IMR-90 (cell line): ENCODE data around the gene CCND1. TPM values are rescaled to one million over a fixed set of nuclear protein-coding genes. Genes with fewer than 3 reads are reported as not detected.
A peak's percentile ranks its signal among the peaks of the same experiment; 100 is the strongest.

Experiments
- ATAC-seq: fragments of 200-7000 bp; cut with Tn5 transposase; 2 replicates; pipeline ENCODE4 v1.9.1; 2020; ENCODE audit warnings: low read depth, mild to moderate bottlenecking, moderate library complexity
- BruUV-seq: library from RNA; stranded (reverse); fragments of 400-500 nt; replicated peaks from 2 replicates; lab custom pipeline; 2021; lab: Mats Ljungman, UMichigan
- CTCF ChIA-PET: fragments of 300-600 bp; formaldehyde crosslinking; extraction: SDS; loops from one replicate; lab custom pipeline; 2021; ENCODE audit warnings: antibody characterized with exemption; lab: Yijun Ruan, JAX
- POLR2A ChIA-PET: fragments of 300-600 bp; sonication (Branson Sonifier 250); formaldehyde crosslinking; loops from one replicate; lab custom pipeline; 2022; ENCODE audit warnings: antibody characterized with exemption; ENCODE audit not compliant: unreplicated experiment; lab: Charles Lee
- DNase-seq: peaks from one replicate; pipeline ENCODE4 v3.0.0; 2013
- H2AFZ ChIP-seq: replicated peaks from 2 replicates; pipeline ENCODE3; 2013; ENCODE audit warnings: low read length, mild to moderate bottlenecking; ENCODE audit not compliant: poor library complexity
- H2AK5ac ChIP-seq: 2 replicates; pipeline ENCODE4 v1.6.1; 2013; ENCODE audit warnings: low read depth, low read length, inconsistent platforms
- H2AK9ac ChIP-seq: replicated peaks from 2 replicates; pipeline ENCODE3; 2013; ENCODE audit warnings: mild to moderate bottlenecking, low read depth, low read length, moderate library complexity; ENCODE audit not compliant: poor library complexity
- H2BK120ac ChIP-seq: 2 replicates; pipeline ENCODE4 v1.6.1; 2013; ENCODE audit warnings: low read depth, low read length, inconsistent platforms
- H2BK15ac ChIP-seq: 3 replicates; pipeline ENCODE4 v1.6.1; 2013; ENCODE audit warnings: low read depth, low read length, inconsistent platforms
- H2BK20ac ChIP-seq: 2 replicates; pipeline ENCODE4 v1.6.1; 2013; ENCODE audit warnings: low read depth, mild to moderate bottlenecking, inconsistent platforms, low read length, moderate library complexity
- H2BK5ac ChIP-seq: 2 replicates; pipeline ENCODE4 v1.6.1; 2013; ENCODE audit warnings: mild to moderate bottlenecking, low read depth, low read length, inconsistent platforms; ENCODE audit not compliant: poor library complexity, severe bottlenecking
- H3K14ac ChIP-seq: replicated peaks from 2 replicates; pipeline ENCODE4 v1.6.1; 2013; ENCODE audit warnings: low read depth, low read length, inconsistent platforms
- H3K18ac ChIP-seq: 2 replicates; pipeline ENCODE4 v1.6.1; 2013; ENCODE audit warnings: low read depth, low read length, control low read depth
- H3K23ac ChIP-seq: 2 replicates; pipeline ENCODE4 v1.6.1; 2013; ENCODE audit warnings: low read depth, low read length, inconsistent platforms
- H3K27ac ChIP-seq: 2 replicates; pipeline ENCODE4 v1.5.1; 2013; ENCODE audit warnings: mild to moderate bottlenecking, control low read depth, low read length; ENCODE audit not compliant: insufficient read depth
- H3K27me3 ChIP-seq: 2 replicates; pipeline ENCODE4 v1.6.1; 2013; ENCODE audit warnings: low read length; ENCODE audit not compliant: control insufficient read depth, insufficient read depth
- H3K36me3 ChIP-seq: 2 replicates; pipeline ENCODE4 v1.6.1; 2013; ENCODE audit warnings: low read length, mixed read lengths; ENCODE audit not compliant: control insufficient read depth, insufficient read depth
- H3K4ac ChIP-seq: 2 replicates; pipeline ENCODE4 v1.6.1; 2013; ENCODE audit warnings: low read depth, low read length, inconsistent platforms
- H3K4me1 ChIP-seq: 2 replicates; pipeline ENCODE4 v1.6.1; 2013; ENCODE audit warnings: low read length, mixed read lengths; ENCODE audit not compliant: control insufficient read depth, insufficient read depth
- H3K4me2 ChIP-seq: 2 replicates; pipeline ENCODE4 v1.6.1; 2013; ENCODE audit warnings: low read depth, mild to moderate bottlenecking, control low read depth, low read length, moderate library complexity
- H3K4me3 ChIP-seq: 2 replicates; pipeline ENCODE4 v1.5.1; 2013; ENCODE audit warnings: low read depth, mild to moderate bottlenecking, control low read depth, low read length, moderate library complexity; ENCODE audit not compliant: insufficient read depth
- H3K56ac ChIP-seq: 2 replicates; pipeline ENCODE4 v1.6.1; 2013; ENCODE audit warnings: low read length, inconsistent platforms; ENCODE audit not compliant: insufficient read depth; ENCODE audit errors: extremely low read depth
- H3K79me1 ChIP-seq, 2 experiments: 2 replicates each; pipeline ENCODE4 v1.6.1; 2013; ENCODE audit warnings: low read length in 2 of 2, inconsistent platforms in 1 of 2, low read depth in 1 of 2
- H3K9ac ChIP-seq: 2 replicates; pipeline ENCODE4 v1.6.1; 2013; ENCODE audit warnings: low read depth, low read length, control low read depth
- H3K9me1 ChIP-seq: 2 replicates; pipeline ENCODE4 v1.6.1; 2013; ENCODE audit warnings: low read length, inconsistent platforms; ENCODE audit not compliant: insufficient read depth
- H3K9me3 ChIP-seq: 2 replicates; pipeline ENCODE4 v1.6.1; 2013; ENCODE audit warnings: low read length; ENCODE audit not compliant: control insufficient read depth, insufficient read depth
- H4K20me1 ChIP-seq: 2 replicates; pipeline ENCODE4 v1.6.1; 2013; ENCODE audit warnings: low read length, inconsistent platforms; ENCODE audit not compliant: insufficient read depth
- H4K5ac ChIP-seq: 2 replicates; pipeline ENCODE4 v1.6.1; 2013; ENCODE audit warnings: mild to moderate bottlenecking, low read depth, low read length, control low read depth
- H4K8ac ChIP-seq, 2 experiments: 2 replicates each; pipeline ENCODE4 v1.6.1; 2013; ENCODE audit warnings: low read depth in 2 of 2, low read length in 2 of 2, control low read depth in 1 of 2, inconsistent platforms in 1 of 2
- H4K91ac ChIP-seq: 2 replicates; pipeline ENCODE4 v1.6.1; 2013; ENCODE audit warnings: low read depth, low read length, inconsistent platforms; ENCODE audit not compliant: insufficient read depth
- BHLHE40 ChIP-seq: fragments of 150-350 bp; IDR thresholded peaks from 2 replicates; pipeline ENCODE4 v1.6.1; 2016; ENCODE audit warnings: mild to moderate bottlenecking, low read depth, low read length
- CEBPB ChIP-seq: IDR thresholded peaks from 2 replicates; pipeline ENCODE4 v1.6.1; 2012; ENCODE audit warnings: low read depth, low read length, improper control_type of control experiment
- CHD1 ChIP-seq: IDR thresholded peaks from 2 replicates; pipeline ENCODE4 v1.6.1; 2012; ENCODE audit warnings: low read depth, low read length, improper control_type of control experiment
- ELK1 ChIP-seq: fragments of 150-350 bp; IDR thresholded peaks from 2 replicates; pipeline ENCODE4 v1.6.1; 2016; ENCODE audit warnings: low read depth, mild to moderate bottlenecking, low read length, moderate library complexity, borderline replicate concordance
- MAFK ChIP-seq: IDR thresholded peaks from 2 replicates; pipeline ENCODE4 v1.6.1; 2012; ENCODE audit warnings: low read depth, low read length, improper control_type of control experiment
- MAZ ChIP-seq: IDR thresholded peaks from 2 replicates; pipeline ENCODE4 v1.6.1; 2012; ENCODE audit warnings: low read depth, mild to moderate bottlenecking, low read length, improper control_type of control experiment, moderate library complexity, borderline replicate concordance
- MXI1 ChIP-seq: IDR thresholded peaks from 2 replicates; pipeline ENCODE4 v1.6.1; 2012; ENCODE audit warnings: low read depth, mild to moderate bottlenecking, low read length, moderate library complexity, borderline replicate concordance
- NFE2L2 ChIP-seq: fragments of 150-350 bp; IDR thresholded peaks from 2 replicates; pipeline ENCODE4 v1.6.1; 2016; ENCODE audit warnings: low read depth, mild to moderate bottlenecking, low read length
- POLR2A ChIP-seq: IDR thresholded peaks from 2 replicates; pipeline ENCODE4 v1.6.1; 2012; ENCODE audit warnings: mild to moderate bottlenecking, low read depth, low read length
- RAD21 ChIP-seq: IDR thresholded peaks from 2 replicates; pipeline ENCODE4 v1.6.1; 2012; ENCODE audit warnings: low read length, improper control_type of control experiment
- RCOR1 ChIP-seq: IDR thresholded peaks from 2 replicates; pipeline ENCODE4 v1.6.1; 2012; ENCODE audit warnings: mild to moderate bottlenecking, low read length, improper control_type of control experiment; ENCODE audit not compliant: insufficient replicate concordance
- RFX5 ChIP-seq: IDR thresholded peaks from 2 replicates; pipeline ENCODE4 v1.8.0; 2012; ENCODE audit warnings: low read depth, mild to moderate bottlenecking, low read length, moderate library complexity
- SMC3 ChIP-seq: fragments of 150-350 bp; IDR thresholded peaks from 2 replicates; pipeline ENCODE4 v1.6.1; 2016; ENCODE audit warnings: low read depth, mild to moderate bottlenecking, antibody characterized with exemption, low read length, moderate library complexity
- USF2 ChIP-seq: fragments of 150-350 bp; IDR thresholded peaks from 2 replicates; pipeline ENCODE4 v1.6.1; 2017; ENCODE audit warnings: mild to moderate bottlenecking, antibody characterized with exemption, low read length, low read depth
- WGBS, 2 experiments: methylation state at CpG; one replicate each; pipeline versions ENCODE4 v1.1.5 to v1.1.7; 2013; ENCODE audit warnings: missing lambda C conversion rate in 2 of 2; ENCODE audit not compliant: insufficient read length in 1 of 2; ENCODE audit errors: extremely low coverage in 2 of 2; 5-methylcytosine and 5-hydroxymethylcytosine counted together
- dilution Hi-C: fragments of 300-500 bp; cut with HindIII; formaldehyde crosslinking; loops from one replicate; pipeline ENCODE4 v1.14.3; 2018; ENCODE audit warnings: low sequenced_read_pairs; ENCODE audit not compliant: unreplicated experiment
- in situ Hi-C: fragments of 300-500 bp; cut with MboI; formaldehyde crosslinking; loops from 3 replicates; pipeline ENCODE4 v1.14.3; 2019; ENCODE audit warnings: low sequenced_read_pairs, inconsistent platforms, mixed read lengths
- intact Hi-C: fragments of 100-400 bp; cut with micrococcal nuclease; formaldehyde crosslinking; loops from 2 replicates; pipeline ENCODE4 v1.10.0; 2022
- polyA plus RNA-seq, 3 experiments: library from polyadenylated mRNA; depleted of rRNA; stranded (reverse); fragments of >200 nt; gene quantifications; 2 replicates each; pipeline ENCODE4 v1.2.3, GENCODE V29; 2012; ENCODE audit warnings: low replicate concordance in 1 of 3
- total RNA-seq: library from RNA; depleted of rRNA; stranded (reverse); fragments of >200 nt; gene quantifications from 2 replicates; pipeline ENCODE4 v1.2.3, GENCODE V29; 2012
- TF ChIP-seq, protein P1 (sequence below): conservative IDR thresholded peaks from 2 replicates; pipeline ENCODE4 v1.5.1; 2012; ENCODE audit warnings: mild to moderate bottlenecking, low read depth, low read length, improper control_type of control experiment

CCND1 gene
- total and polyA plus RNA-seq, 2 of the 4 experiments (the other 2 are of a cell fraction), result 481 to 748 TPM

- H3K4me2 ChIP-seq, result no peak overlapping the region
- H2BK15ac ChIP-seq, result no peak overlapping the region
- DNase-seq, result no peak
- H3K27ac ChIP-seq, result no peak overlapping the region
- H3K4me3 ChIP-seq, result no peak overlapping the region
- no peak overlapping the region for H2BK20ac ChIP-seq
- in situ Hi-C loops (loop anchor here (25.0 kb wide), 2 partner anchors 715 to 1040 kb away; no protein-coding TSS in a partner anchor), intact Hi-C loops (no loop called here), dilution Hi-C loops (no loop called here)
- peaks cover 67% of the 10 kb centered on the region for H3K36me3 ChIP-seq
- H3K9ac ChIP-seq, result no peak overlapping the region
- no peaks in the 10 kb centered on the region for H3K9me1 ChIP-seq
- no TSS peak for BruUV-seq
- H3K14ac ChIP-seq, result no peak overlapping the region
- no peak overlapping the region for H4K91ac ChIP-seq
- peaks cover 3% of the 10 kb centered on the region; the same call in 1 of the 2 replicates for H3K4me1 ChIP-seq
- POLR2A ChIA-PET, result no interaction called here
- no peak overlapping the region for H4K5ac ChIP-seq
- no peak overlapping the region for H2AK9ac ChIP-seq
- TF ChIP-seq MAFK (no peak), SMC3 (no peak), RFX5 (no peak), BHLHE40 (no peak), RCOR1 (no peak), MAZ (no peak), RAD21 (no peak), USF2 (no peak), NFE2L2 (no peak), CEBPB (no peak), ELK1 (no peak), MXI1 (no peak), CHD1 (no peak), POLR2A (no peak)
- TF ChIP-seq, protein P1, sequence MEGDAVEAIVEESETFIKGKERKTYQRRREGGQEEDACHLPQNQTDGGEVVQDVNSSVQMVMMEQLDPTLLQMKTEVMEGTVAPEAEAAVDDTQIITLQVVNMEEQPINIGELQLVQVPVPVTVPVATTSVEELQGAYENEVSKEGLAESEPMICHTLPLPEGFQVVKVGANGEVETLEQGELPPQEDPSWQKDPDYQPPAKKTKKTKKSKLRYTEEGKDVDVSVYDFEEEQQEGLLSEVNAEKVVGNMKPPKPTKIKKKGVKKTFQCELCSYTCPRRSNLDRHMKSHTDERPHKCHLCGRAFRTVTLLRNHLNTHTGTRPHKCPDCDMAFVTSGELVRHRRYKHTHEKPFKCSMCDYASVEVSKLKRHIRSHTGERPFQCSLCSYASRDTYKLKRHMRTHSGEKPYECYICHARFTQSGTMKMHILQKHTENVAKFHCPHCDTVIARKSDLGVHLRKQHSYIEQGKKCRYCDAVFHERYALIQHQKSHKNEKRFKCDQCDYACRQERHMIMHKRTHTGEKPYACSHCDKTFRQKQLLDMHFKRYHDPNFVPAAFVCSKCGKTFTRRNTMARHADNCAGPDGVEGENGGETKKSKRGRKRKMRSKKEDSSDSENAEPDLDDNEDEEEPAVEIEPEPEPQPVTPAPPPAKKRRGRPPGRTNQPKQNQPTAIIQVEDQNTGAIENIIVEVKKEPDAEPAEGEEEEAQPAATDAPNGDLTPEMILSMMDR, result no peak
- no peak overlapping the region for H2AFZ ChIP-seq
- no peak overlapping the region for H2BK5ac ChIP-seq
- no peak overlapping the region; the same call in 1 of the 2 replicates for H3K23ac ChIP-seq
- CTCF ChIA-PET, result no interaction called here
- H4K8ac ChIP-seq, result 0 out of 4 replicates have a peak overlapping the region, but pooled peaks of 1 of the 2 experiments have one; percentile 9
- no peaks in the 10 kb centered on the region for H3K27me3 ChIP-seq
- H2BK120ac ChIP-seq, result no peak overlapping the region
- peaks cover 11 to 57% of the 10 kb centered on the region in 2 experiments for H3K79me1 ChIP-seq
- H3K9me3 ChIP-seq, result no peaks in the 10 kb centered on the region
- no peak overlapping the region for H2AK5ac ChIP-seq
- no peak overlapping the region for H3K18ac ChIP-seq
- H3K56ac ChIP-seq, result no peak overlapping the region
- ATAC-seq, result no peak
- H4K20me1 ChIP-seq, result peaks cover 88% of the 10 kb centered on the region
- 94% methylated on average over 3 of the region's 15 CpGs; no CpG with 5 or more reads in 1 of the 2 experiments for WGBS, 2 experiments
- H3K4ac ChIP-seq, result no peak overlapping the region
These were observed 11.1 kb downstream of the CCND1 start for GRCh38 chr11:69651834-69652620.
